Glomerular visceral epithelial cell (primary cell): ENCODE data around the gene TREML2.

ENCODE experiments used
- DNase-seq: peaks from one replicate; pipeline ENCODE4 v3.0.0-alpha.2; 2016; ENCODE audit errors: extremely low spot score

TREML2 gene

GRCh38 chr6:41177287-41177686 is 23.7 kb downstream of the TREML2 start:
- no peak for DNase-seq

GRCh38 chr6:41176189-41176588 is 24.8 kb downstream of the TREML2 start:
- no peak for DNase-seq

- DNase-seq: no peak
These were observed 25.9 kb downstream of the TREML2 start for GRCh38 chr6:41175084-41175483.

- no peak for DNase-seq
These were observed 26.3 kb downstream of the TREML2 start for GRCh38 chr6:41174610-41175009.

- DNase-seq: no peak
These were observed 29.0 kb downstream of the TREML2 start for GRCh38 chr6:41171908-41172307.

GRCh38 chr6:41170547-41171160 is 30.3 kb downstream of the TREML2 start:
- no peak for DNase-seq

DNA sequence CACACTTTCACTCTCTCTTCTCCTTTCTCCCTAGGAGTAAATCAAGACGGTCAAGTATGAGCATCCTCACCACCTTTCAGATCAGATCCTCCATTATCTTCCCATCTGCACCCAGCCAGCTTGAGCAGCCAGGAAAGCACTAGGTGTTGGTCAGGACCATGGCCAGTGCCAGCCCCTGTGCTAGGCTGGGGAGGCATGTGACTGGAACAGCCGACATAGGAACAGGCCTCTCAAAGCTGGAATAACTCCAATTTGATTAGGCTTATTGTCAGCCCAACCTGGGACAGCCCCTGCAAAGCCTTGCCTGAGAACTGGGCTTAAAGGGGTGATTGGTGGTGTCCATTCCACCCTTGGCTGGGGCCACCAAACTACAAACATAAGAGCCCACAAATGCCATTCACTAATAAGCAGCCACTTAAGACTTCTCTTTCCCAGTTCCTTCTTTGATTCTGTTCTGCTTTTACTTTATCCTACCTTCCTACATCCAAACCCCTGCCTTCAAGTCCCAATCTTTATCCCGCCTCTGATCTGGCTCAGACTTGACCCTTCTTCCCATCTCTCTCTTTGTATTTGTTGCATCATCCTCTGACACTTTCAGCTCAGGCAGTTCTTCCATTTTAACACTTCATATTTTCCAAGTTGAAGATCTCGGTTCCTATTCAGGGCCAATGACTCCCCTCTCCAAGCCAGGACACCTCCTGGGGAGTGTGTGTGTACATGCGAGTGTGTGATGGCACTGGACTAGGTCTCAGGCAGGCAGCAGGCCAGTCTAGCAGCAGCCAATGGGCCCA is 33.6 kb downstream of the TREML2 start:
- no peak for DNase-seq

DNA sequence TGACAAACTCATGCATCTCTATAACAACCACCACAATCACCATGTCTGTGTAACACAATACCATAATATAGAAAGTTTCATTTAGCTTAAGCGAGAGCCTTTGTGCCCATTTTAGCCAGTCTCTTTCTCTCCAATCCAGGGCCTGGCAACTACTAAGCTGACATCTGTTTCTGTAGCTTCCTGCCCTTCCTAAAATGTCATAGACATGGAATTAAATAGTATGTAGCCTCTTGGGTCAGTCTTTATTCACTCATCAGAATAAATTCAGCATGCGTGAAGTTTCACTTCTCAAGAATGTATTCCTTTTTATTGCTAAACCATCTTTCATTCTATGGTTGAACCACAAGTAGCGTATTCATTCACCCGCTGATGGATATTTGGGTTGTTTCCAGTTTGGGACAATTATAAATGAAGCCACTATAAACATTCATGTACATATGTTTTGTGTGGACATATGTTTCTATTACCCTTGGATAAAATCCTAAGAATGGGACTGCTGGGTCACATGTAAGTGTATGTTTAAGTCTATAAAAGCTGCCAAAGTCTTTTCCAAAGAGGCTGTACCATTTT is 36.3 kb downstream of the TREML2 start:
- DNase-seq: no peak

DNA sequence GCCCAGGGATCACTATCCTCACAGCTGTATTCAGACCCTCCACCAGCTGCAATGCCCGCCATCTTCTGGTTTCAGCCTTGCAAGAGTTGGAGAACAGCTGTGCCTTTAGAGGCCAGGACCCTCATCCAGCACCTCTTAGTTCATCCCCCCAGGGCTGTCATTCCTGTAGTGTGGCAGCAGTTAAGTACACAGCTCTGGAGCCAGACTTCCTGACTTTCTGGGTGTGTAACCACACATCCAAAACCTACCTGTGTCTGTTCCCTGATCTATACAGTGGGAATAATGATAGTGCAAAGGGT is 37.6 kb downstream of the TREML2 start:
- no peak for DNase-seq

- no peak for DNase-seq
These were observed 38.1 kb downstream of the TREML2 start, which contains the start of gene TREM2 for GRCh38 chr6:41162687-41163418. Gene TREM2, minus strand, starts transcription at chr6:41163116. Its CDS starts 34 bp downstream, at chr6:41163082.

DNA sequence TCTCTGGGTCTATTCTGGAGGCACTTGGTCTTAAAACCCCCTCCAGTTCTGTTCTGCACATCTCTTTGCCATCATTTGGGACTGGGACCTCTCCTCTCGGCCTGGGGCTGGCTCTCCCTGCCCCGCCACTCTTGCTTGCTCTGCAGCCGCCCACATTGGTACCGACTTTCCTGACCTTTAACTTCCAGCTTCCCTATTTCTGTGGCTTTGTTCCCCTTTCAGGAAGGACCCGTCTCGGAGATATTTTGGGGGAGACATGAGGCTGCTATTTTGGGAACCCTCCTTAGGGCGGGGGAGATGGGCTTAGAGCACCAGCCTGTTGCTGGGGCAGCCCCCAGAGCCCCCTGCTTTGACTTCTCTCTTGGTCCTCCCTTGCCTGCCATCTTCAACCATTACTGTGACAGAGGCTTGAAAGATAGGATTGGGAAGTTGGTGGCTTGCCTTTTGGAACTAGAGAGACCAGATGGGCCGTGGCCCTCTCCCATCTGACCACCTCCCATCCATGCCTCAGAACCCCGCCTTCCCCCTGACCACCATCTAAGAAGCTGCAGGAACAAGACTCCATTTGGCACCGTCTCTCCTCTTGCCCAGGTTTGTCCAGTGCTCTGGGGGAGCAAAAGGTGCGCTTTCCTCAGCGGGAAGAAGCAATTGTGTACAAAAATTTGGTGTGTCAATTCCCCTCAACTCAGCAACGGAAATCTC is 38.9 kb downstream of the TREML2 start:
- DNase-seq: no peak

DNA sequence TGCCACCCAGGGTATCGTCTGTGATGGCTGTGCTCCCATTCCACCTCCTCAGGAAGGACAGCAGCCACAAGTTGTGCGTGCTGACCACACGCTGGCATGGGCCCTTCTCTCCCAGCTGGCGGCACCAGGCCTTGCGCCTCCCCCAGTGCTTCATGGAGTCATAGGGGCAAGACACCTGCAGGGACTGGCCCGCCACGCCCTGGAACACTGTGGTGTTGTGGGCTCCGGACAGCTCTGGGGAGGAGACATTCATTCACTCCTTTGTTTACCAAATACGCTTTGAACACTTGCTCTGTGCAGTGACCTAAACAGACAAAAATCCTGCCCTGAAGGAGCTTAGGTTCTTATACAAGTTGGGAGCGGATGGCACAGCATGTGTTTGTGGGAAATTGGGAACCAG is 39.6 kb downstream of the TREML2 start:
- DNase-seq: no peak

GRCh38 chr6:41160933-41161332 is 40.0 kb downstream of the TREML2 start:
- DNase-seq: no peak

- DNase-seq: no peak
These were observed 41.4 kb downstream of the TREML2 start for GRCh38 chr6:41159415-41160082.

GRCh38 chr6:41157323-41157722 is 43.6 kb downstream of the TREML2 start:
- no peak for DNase-seq

DNA sequence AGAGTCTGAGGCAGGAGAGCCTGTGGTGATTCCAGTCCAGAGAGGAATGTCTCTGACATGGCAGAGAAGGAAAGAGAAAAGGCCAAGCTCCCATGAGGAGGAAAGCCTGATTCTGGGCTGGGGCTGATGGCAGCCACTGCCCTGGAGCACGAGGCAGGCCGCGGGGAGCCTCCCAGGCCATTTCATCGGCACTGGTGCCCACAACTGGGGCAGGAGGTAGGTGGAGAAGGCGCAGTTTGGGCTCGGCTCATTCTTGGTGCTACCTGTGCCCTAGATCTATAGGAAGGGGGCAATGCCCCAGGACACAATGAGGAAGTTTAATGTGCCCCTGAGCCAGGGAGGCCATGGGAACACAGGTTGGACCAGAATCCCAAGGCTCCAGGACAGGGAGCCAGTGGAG is 44.2 kb downstream of the TREML2 start:
- DNase-seq: no peak

GRCh38 chr6:41156001-41156400 is 44.9 kb downstream of the TREML2 start:
- DNase-seq: no peak

GRCh38 chr6:41155132-41155805 is 45.7 kb downstream of the TREML2 start:
- peak; percentile 4 for DNase-seq

GRCh38 chr6:41153992-41154625 is 46.8 kb downstream of the TREML2 start, which contains the start of gene TREML1:
Gene TREML1, minus strand, starts transcription at chr6:41154347. Its CDS starts 59 bp downstream, at chr6:41154288.
- DNase-seq: no peak

GRCh38 chr6:41153451-41153850 is 47.5 kb downstream of the TREML2 start:
- DNase-seq: no peak
